HG03139 (cell line): ENCODE results near the gene BCAS1.
"Not testable (repeated sequence)": the region's sequence is repeated elsewhere in the genome, so short reads cannot be mapped to it uniquely, and the experiment has no call there.

Experiments
- ATAC-seq: cut with Tn5 transposase; IDR thresholded peaks from one replicate; pipeline ENCODE4 v1.9.1; 2021; ENCODE audit not compliant: unreplicated experiment

The BCAS1 gene

DNA sequence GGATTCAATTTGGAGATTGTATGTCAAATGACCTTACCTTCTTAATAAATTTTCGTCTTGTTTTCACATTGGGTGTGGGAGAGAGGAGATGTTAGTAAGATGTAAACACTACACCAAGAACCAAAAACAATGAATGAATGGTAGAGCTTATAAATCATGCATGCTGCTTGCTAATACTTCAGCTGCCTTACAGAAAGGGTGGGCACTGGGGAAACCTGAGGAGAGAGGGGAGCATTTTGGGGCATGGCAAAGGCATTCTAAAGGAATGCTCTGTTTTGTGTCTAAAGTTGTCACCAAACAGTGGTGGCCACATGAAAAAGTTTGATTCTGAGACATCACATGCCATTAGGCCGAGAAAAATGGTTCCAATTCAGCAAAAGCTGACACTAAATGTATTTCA is 80.4 kb downstream of the BCAS1 start:
- ATAC-seq = no peak

- no peak for ATAC-seq
Measured at GRCh38 chr20:53989401-53989800, 81.0 kb downstream of the BCAS1 start.

GRCh38 chr20:53986037-53986650 is 84.2 kb downstream of the BCAS1 start:
- no peak for ATAC-seq

DNA sequence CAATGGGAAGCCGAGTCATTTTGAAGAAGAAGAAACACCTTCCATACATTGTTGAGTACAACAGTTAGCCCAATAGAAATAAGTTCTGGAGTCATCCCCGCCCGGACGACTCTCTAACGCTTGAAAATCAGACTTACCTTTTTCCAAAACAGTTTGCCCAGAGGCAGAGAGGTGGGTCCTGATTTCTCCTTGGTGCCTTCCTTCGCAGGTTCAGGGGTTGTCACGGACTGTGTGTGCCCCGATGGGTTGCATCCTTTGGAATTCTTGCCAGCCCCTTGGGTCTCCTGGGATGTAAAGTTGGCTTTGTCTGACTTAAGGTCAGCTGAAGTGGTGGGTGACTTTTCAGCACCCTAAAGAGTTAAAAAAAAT is 85.3 kb downstream of the BCAS1 start:
- no peak for ATAC-seq

DNA sequence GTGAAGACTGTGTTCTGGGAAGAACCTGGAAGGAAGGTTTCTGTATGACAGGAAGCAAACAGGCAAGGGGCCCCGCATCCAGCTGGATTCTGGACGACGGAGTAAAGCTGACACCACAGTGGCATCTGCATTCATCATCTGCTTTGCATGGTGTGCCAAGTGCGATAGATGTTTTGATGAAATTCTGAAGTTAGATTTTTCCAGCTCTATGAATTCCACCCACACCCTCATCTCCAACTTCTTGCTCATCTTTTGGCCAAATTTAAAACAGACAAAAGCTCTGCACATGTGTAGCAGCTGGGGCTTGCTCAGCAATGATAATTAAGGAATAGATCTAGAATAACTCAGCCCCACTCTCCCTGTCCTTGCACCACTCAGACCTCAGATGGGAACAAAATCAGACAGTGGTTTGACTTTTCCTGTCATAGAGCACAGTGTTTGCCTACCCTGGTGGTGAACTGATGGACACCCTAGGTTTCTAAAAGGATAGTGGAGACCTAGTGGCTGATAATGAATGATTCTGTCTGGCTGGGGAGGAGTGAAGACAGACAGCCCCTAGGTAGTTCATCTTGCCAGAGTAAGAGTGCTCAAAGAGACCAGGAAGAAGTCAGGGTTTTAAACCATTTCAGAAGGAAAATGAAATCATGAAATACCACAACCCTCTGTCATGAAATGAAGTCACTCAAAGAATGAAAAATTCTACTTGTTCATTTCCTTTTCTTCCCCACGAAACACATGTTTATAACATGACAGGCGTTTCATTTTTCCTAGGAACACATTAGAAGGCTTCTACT is 85.8 kb downstream of the BCAS1 start:
- ATAC-seq = no peak

- no peak for ATAC-seq
Measured at GRCh38 chr20:53983401-53983800, 87.0 kb downstream of the BCAS1 start.

- no peak for ATAC-seq
Measured at GRCh38 chr20:53982624-53983023, 87.8 kb downstream of the BCAS1 start.

DNA sequence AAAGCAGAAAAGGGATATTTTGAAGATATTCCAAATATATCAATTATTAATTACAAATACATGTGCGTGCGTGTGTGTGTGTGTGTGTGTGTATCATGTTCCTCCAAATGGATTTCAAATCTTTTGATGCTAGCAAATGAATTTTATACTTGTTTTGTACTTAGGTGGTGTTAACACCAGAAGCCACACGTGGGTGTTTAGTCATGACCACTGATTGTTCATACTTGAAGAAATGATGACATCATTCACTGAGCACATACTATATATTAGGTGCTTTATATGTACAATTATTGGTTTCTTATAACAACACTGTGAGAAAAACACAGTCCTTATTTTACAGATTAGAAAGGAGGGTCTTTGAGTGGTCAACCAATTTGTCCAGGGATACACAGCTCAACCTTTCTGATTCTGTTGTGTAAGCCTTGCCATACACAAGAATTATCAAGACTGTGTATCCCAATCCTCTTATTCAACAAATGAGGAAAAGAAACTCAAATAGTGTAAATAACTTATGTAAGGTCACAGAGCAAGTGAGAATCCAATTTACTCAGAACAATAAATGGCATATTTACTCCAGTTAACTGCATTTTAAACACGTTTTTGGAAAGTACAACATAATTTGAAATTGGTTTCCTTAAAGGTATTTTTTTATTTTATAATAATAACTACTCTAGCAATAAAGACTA is 88.5 kb downstream of the BCAS1 start:
- no peak for ATAC-seq

DNA sequence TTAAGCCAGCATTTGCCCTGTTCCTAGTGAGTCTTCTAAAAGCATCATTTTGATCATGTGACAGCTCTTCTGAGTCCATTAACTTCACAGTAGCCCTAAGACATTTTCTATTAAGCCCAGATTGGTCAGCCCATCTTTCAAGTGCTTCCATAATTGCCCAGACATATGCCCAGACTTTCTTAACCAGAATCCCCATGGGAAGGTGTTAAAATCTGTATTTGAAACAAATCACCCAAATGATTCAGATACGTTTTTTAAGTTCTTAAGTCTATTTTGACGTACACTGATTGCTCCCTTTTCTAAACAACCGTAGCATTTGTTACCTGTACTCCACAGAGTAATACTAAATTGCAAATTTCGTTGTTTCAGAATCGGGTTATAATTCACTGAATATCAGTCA is 89.3 kb downstream of the BCAS1 start:
- no peak for ATAC-seq

DNA sequence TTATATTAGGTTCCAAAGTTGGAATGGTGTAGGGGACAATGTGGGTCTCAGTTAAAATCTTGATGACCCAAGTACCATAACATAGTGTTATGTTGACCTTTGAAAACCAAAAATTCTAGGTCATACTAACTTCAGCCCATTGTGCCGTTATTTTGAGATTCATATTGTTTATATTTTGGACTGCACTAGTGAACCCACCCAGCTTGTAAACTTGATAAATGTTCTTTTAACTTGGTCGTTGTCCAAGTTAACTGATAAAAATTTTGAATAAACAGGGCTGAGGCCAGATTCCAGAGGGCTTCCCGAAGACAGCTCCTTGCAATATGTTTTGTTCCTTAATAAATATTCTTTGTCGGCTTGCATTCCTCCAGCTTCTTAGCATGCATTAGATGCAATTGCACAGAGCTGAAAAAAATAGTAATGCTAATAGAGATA is 90.3 kb downstream of the BCAS1 start:
- ATAC-seq = no peak

DNA sequence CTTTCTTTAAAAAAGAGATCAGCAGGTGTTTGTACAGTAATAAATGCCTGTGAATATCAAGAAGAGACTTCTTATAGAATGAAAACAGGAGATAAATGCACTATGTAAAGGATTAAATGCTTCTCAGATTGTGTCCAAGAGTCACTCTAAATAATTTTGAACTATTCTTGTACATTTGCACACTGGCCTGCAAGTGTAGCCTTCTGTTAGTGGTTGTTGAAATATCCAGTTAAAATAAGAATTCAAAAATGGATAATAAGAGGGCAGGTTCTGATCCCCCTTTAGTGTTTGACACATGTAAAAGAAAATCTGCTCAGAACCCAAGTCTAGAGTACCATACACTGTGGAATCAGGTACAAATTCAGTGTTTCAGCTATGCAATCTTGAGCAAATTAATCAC is 91.9 kb downstream of the BCAS1 start:
- ATAC-seq = no peak

GRCh38 chr20:53977391-53977790 is 93.0 kb downstream of the BCAS1 start:
- ATAC-seq = no peak

GRCh38 chr20:53975761-53976160 is 94.6 kb downstream of the BCAS1 start:
- ATAC-seq = no peak

GRCh38 chr20:53974785-53975555 is 95.4 kb downstream of the BCAS1 start:
- ATAC-seq = no peak

DNA sequence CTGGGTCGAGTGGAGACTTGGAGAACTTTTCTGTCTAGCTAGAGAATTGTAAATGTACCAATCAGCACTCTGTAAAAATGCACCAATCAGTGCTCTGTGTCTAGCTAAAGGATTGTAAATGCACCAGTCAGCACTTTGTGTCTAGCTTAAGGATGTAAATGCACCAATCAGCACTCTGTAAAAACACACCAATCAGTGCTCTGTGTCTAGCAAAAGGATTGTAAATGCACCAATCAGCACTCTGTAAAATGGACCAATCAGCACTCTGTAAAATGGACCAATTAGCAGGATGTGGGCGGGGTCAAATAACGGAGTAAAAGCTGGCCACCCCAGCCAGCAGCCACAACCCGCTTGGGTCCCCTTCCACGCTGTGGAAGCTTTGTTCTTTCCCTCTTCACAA is 96.5 kb downstream of the BCAS1 start:
- not testable (repeated sequence) for ATAC-seq

DNA sequence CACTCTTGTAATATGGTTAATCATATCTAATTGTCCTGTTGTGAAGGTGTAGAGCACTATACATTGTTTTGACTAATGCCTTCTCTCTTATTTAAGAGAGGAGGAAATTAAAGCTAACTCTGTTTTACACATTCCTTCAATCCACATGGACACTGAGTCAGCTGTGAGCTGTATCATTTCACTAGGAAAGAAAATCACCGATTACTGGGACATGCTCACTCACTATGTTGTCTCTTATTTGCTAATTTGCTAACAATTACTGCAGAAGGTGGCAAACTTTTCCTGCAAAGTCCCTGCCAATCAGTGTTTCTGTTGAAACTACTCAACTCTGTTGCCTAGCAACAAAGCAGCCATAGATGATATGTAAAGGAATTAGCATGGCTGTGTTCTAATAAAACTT is 98.2 kb downstream of the BCAS1 start:
- ATAC-seq = no peak

DNA sequence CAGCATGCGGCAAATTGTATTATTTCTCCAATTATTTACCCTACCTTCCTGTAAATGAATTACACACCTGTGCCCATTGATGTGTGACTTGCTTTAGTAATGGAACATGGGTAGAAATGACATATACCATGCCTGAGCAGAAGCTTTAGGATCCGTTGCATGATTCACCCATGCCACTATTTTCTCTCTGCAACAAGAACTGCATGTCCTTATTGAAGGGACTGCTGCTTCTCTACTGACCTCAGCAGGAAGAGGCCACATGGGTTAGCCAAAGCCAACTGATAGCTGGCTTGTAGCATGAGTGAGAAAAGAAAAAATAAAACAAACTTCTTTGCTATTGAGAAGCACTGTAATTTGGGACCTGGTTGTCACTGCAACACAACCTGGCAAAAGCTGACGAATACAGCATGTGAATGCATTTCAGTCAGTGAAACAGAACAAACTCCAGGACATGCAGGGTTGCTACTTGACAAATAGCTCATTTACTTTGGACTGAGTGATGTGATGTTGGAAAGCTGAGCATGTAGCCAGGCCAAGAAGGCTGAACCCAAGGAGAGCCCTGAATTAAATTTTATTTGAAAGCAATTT is 99.2 kb downstream of the BCAS1 start:
- no peak for ATAC-seq

GRCh38 chr20:53970232-53970631 is 100.2 kb downstream of the BCAS1 start:
- no peak for ATAC-seq

DNA sequence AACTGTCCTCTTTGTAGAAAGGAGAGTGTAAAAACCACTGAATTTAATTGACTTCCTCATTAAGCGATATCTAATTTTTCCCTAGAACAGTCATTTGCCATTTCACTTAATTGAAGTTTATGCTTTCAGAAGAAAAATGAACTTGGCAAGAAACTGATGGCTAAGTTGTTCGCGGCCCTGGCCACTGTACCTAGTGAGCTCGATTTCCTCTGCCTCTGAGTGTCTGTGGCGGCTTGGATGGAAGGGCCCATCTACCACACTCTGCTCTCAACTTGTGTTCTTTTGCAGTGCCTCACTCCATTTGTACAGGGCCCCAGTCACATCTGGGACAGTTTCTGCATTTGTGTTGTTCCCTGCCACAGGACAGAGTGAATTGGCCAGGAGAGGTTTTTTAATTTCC is 102.9 kb downstream of the BCAS1 start:
- ATAC-seq = no peak

DNA sequence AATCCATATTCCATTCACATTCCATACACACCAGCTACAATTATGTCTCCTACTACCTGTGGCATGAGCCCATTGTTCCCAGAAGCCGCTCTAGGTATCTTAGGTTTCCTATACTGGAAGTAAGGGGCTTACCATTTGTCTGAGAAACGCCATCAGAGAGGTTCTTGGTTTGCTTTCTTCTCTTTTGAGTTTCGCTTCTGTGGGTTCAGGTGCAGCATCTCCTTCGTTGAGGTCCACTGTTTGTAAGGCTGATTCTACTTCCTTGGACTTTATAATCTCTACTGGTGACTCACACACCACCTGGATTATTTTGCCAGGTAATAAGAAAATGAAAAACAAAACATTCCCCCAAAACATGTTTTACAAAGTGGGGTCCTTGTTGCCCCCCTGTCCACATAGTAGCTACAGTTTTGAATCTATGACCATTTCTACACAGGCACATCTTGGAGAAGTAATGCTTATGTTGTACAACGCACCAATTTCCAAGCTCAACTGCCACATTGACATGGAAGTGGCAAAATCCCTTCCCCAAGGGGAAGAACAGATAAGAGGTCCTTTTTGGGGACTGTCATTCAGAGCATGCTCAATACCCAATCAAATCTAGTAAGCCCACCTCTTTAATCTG is 103.5 kb downstream of the BCAS1 start:
- ATAC-seq = no peak
